Measurements from ENCODE around the gene SV2C.
"Not testable (repeated sequence)": the region's sequence is repeated elsewhere in the genome, so short reads cannot be mapped to it uniquely, and the experiment has no call there.

SV2C gene

GRCh38 chr5:76305775-76306174 lies 222.6 kb downstream of the SV2C start:
- Histone ChIP-seq H3K36me3 (ENCODE audit: control insufficient read depth, insufficient read depth, low read length) (no peaks in the 10 kb centered on the region), H3K27me3 (replicated peaks; ENCODE audit: control insufficient read depth, insufficient read depth, low read length, poor library complexity, severe bottlenecking) (no peaks in the 10 kb centered on the region), H3K9me3 (ENCODE audit: control insufficient read depth, low read length) (no peaks in the 10 kb centered on the region), H3K4me1 (ENCODE audit: control insufficient read depth, insufficient read depth, low read length, poor library complexity, severe bottlenecking) (peaks cover 9% of the 10 kb centered on the region), H3K27ac (ENCODE audit: insufficient read depth, low read length, poor library complexity, severe bottlenecking) (no peak overlapping the region), H3K4me3 (ENCODE audit: insufficient read depth, low read depth, low read length, poor library complexity, severe bottlenecking) (no peak overlapping the region)
- DNase-seq, result no peak

- DNase-seq, result no peak
Measured at GRCh38 chr5:76310208-76310607, 227.0 kb downstream of the SV2C start.

GRCh38 chr5:76312783-76313182 lies 229.6 kb downstream of the SV2C start:
- Histone ChIP-seq H3K9me3 (ENCODE audit: control insufficient read depth, low read length) (no peaks in the 10 kb centered on the region), H3K36me3 (ENCODE audit: control insufficient read depth, insufficient read depth, low read length) (no peaks in the 10 kb centered on the region), H3K4me1 (ENCODE audit: control insufficient read depth, insufficient read depth, low read length, poor library complexity, severe bottlenecking) (no peaks in the 10 kb centered on the region), H3K4me3 (ENCODE audit: insufficient read depth, low read depth, low read length, poor library complexity, severe bottlenecking) (no peak overlapping the region), H3K27me3 (replicated peaks; ENCODE audit: control insufficient read depth, insufficient read depth, low read length, poor library complexity, severe bottlenecking) (no peaks in the 10 kb centered on the region), H3K27ac (ENCODE audit: insufficient read depth, low read length, poor library complexity, severe bottlenecking) (no peak overlapping the region)
- no peak for DNase-seq

More at GRCh38 chr5:76310208-76310607, 227.0 kb downstream of the SV2C start:
- Histone ChIP-seq H3K36me3 (ENCODE audit: control insufficient read depth, insufficient read depth, low read length) (no peaks in the 10 kb centered on the region), H3K4me3 (ENCODE audit: insufficient read depth, low read depth, low read length, poor library complexity, severe bottlenecking) (no peak overlapping the region), H3K4me1 (ENCODE audit: control insufficient read depth, insufficient read depth, low read length, poor library complexity, severe bottlenecking) (no peaks in the 10 kb centered on the region), H3K9me3 (ENCODE audit: control insufficient read depth, low read length) (no peaks in the 10 kb centered on the region), H3K27ac (ENCODE audit: insufficient read depth, low read length, poor library complexity, severe bottlenecking) (no peak overlapping the region), H3K27me3 (replicated peaks; ENCODE audit: control insufficient read depth, insufficient read depth, low read length, poor library complexity, severe bottlenecking) (no peaks in the 10 kb centered on the region)

GRCh38 chr5:76314643-76315042 lies 231.5 kb downstream of the SV2C start:
- no peaks in the 10 kb centered on the region for H3K9me3 ChIP-seq (ENCODE audit: control insufficient read depth, low read length)
- DNase-seq, result no peak
- H3K36me3 ChIP-seq (ENCODE audit: control insufficient read depth, insufficient read depth, low read length), result no peaks in the 10 kb centered on the region
- no peaks in the 10 kb centered on the region for H3K27me3 ChIP-seq (replicated peaks; ENCODE audit: control insufficient read depth, insufficient read depth, low read length, poor library complexity, severe bottlenecking)
- H3K27ac ChIP-seq (ENCODE audit: insufficient read depth, low read length, poor library complexity, severe bottlenecking), result no peak overlapping the region
- H3K4me1 ChIP-seq (ENCODE audit: control insufficient read depth, insufficient read depth, low read length, poor library complexity, severe bottlenecking), result no peaks in the 10 kb centered on the region
- no peak overlapping the region for H3K4me3 ChIP-seq (ENCODE audit: insufficient read depth, low read depth, low read length, poor library complexity, severe bottlenecking)

GRCh38 chr5:76319673-76320072 lies 236.5 kb downstream of the SV2C start:
- DNase-seq, result no peak

GRCh38 chr5:76323494-76323893 lies 240.3 kb downstream of the SV2C start:
- not testable (repeated sequence) for H3K36me3 ChIP-seq (ENCODE audit: control insufficient read depth, insufficient read depth, low read length); DNase-seq; H3K27me3 ChIP-seq (replicated peaks; ENCODE audit: control insufficient read depth, insufficient read depth, low read length, poor library complexity, severe bottlenecking); H3K4me3 ChIP-seq (ENCODE audit: insufficient read depth, low read depth, low read length, poor library complexity, severe bottlenecking); H3K27ac ChIP-seq (ENCODE audit: insufficient read depth, low read length, poor library complexity, severe bottlenecking); H3K9me3 ChIP-seq (ENCODE audit: control insufficient read depth, low read length)
- H3K4me1 ChIP-seq (ENCODE audit: control insufficient read depth, insufficient read depth, low read length, poor library complexity, severe bottlenecking), result peaks cover 31% of the 10 kb centered on the region

More at GRCh38 chr5:76319673-76320072, 236.5 kb downstream of the SV2C start:
- H3K4me3 ChIP-seq (ENCODE audit: insufficient read depth, low read depth, low read length, poor library complexity, severe bottlenecking), result no peak overlapping the region
- H3K9me3 ChIP-seq (ENCODE audit: control insufficient read depth, low read length), result no peaks in the 10 kb centered on the region
- no peaks in the 10 kb centered on the region for H3K36me3 ChIP-seq (ENCODE audit: control insufficient read depth, insufficient read depth, low read length)
- no peak overlapping the region for H3K27ac ChIP-seq (ENCODE audit: insufficient read depth, low read length, poor library complexity, severe bottlenecking)
- no peaks in the 10 kb centered on the region for H3K4me1 ChIP-seq (ENCODE audit: control insufficient read depth, insufficient read depth, low read length, poor library complexity, severe bottlenecking)
- H3K27me3 ChIP-seq (replicated peaks; ENCODE audit: control insufficient read depth, insufficient read depth, low read length, poor library complexity, severe bottlenecking), result no peaks in the 10 kb centered on the region

GRCh38 chr5:76325326-76325725 lies 242.1 kb downstream of the SV2C start:
- H3K4me3 ChIP-seq (ENCODE audit: insufficient read depth, low read depth, low read length, poor library complexity, severe bottlenecking), result no peak overlapping the region

GRCh38 chr5:76325876-76326491 lies 242.8 kb downstream of the SV2C start:
- Histone ChIP-seq H3K36me3 (ENCODE audit: control insufficient read depth, insufficient read depth, low read length) (no peaks in the 10 kb centered on the region), H3K9me3 (ENCODE audit: control insufficient read depth, low read length) (no peaks in the 10 kb centered on the region), H3K4me3 (ENCODE audit: insufficient read depth, low read depth, low read length, poor library complexity, severe bottlenecking) (no peak overlapping the region), H3K27ac (ENCODE audit: insufficient read depth, low read length, poor library complexity, severe bottlenecking) (peak overlapping the region; percentile 61), H3K4me1 (ENCODE audit: control insufficient read depth, insufficient read depth, low read length, poor library complexity, severe bottlenecking) (peaks cover 40% of the 10 kb centered on the region), H3K27me3 (replicated peaks; ENCODE audit: control insufficient read depth, insufficient read depth, low read length, poor library complexity, severe bottlenecking) (no peaks in the 10 kb centered on the region)
- peak in 1 of 3 donors; percentile 16 for DNase-seq

More at GRCh38 chr5:76325326-76325725, 242.1 kb downstream of the SV2C start:
- H3K27me3 ChIP-seq (replicated peaks; ENCODE audit: control insufficient read depth, insufficient read depth, low read length, poor library complexity, severe bottlenecking), result no peaks in the 10 kb centered on the region
- no peaks in the 10 kb centered on the region for H3K9me3 ChIP-seq (ENCODE audit: control insufficient read depth, low read length)
- DNase-seq, result no peak
- H3K36me3 ChIP-seq (ENCODE audit: control insufficient read depth, insufficient read depth, low read length), result no peaks in the 10 kb centered on the region
- peaks cover 39% of the 10 kb centered on the region for H3K4me1 ChIP-seq (ENCODE audit: control insufficient read depth, insufficient read depth, low read length, poor library complexity, severe bottlenecking)
- peak overlapping the region; percentile 61 for H3K27ac ChIP-seq (ENCODE audit: insufficient read depth, low read length, poor library complexity, severe bottlenecking)

- no peak overlapping the region for H3K4me3 ChIP-seq (ENCODE audit: insufficient read depth, low read depth, low read length, poor library complexity, severe bottlenecking)
- no peak for DNase-seq
- no peaks in the 10 kb centered on the region for H3K27me3 ChIP-seq (replicated peaks; ENCODE audit: control insufficient read depth, insufficient read depth, low read length, poor library complexity, severe bottlenecking)
- H3K4me1 ChIP-seq (ENCODE audit: control insufficient read depth, insufficient read depth, low read length, poor library complexity, severe bottlenecking), result peaks cover 48% of the 10 kb centered on the region
- no peaks in the 10 kb centered on the region for H3K36me3 ChIP-seq (ENCODE audit: control insufficient read depth, insufficient read depth, low read length)
- peak overlapping the region; percentile 61 for H3K27ac ChIP-seq (ENCODE audit: insufficient read depth, low read length, poor library complexity, severe bottlenecking)
- no peaks in the 10 kb centered on the region for H3K9me3 ChIP-seq (ENCODE audit: control insufficient read depth, low read length)
Measured at GRCh38 chr5:76326577-76327302, 243.6 kb downstream of the SV2C start.

GRCh38 chr5:76329346-76329745 lies 246.2 kb downstream of the SV2C start:
- Histone ChIP-seq H3K36me3 (ENCODE audit: control insufficient read depth, insufficient read depth, low read length) (no peaks in the 10 kb centered on the region), H3K4me3 (ENCODE audit: insufficient read depth, low read depth, low read length, poor library complexity, severe bottlenecking) (no peak overlapping the region), H3K27me3 (replicated peaks; ENCODE audit: control insufficient read depth, insufficient read depth, low read length, poor library complexity, severe bottlenecking) (no peaks in the 10 kb centered on the region), H3K4me1 (ENCODE audit: control insufficient read depth, insufficient read depth, low read length, poor library complexity, severe bottlenecking) (peaks cover 61% of the 10 kb centered on the region), H3K9me3 (ENCODE audit: control insufficient read depth, low read length) (no peaks in the 10 kb centered on the region), H3K27ac (ENCODE audit: insufficient read depth, low read length, poor library complexity, severe bottlenecking) (no peak overlapping the region)
- DNase-seq, result no peak
